T follicular helper cell (primary cell): ENCODE measurements around the gene KCNC4.

ENCODE experiments used
- DNase-seq: peaks from one replicate; pipeline ENCODE4 v3.0.0-alpha.2; 2020; ENCODE audit warnings: low read depth
- total RNA-seq, 2 experiments: gene quantifications; one replicate each; lab custom pipeline; 2026; lab: John Stamatoyannopoulos, UW

Gene KCNC4
- 7.8 to 21.9 reads per million in 2 experiments for total RNA-seq

DNA sequence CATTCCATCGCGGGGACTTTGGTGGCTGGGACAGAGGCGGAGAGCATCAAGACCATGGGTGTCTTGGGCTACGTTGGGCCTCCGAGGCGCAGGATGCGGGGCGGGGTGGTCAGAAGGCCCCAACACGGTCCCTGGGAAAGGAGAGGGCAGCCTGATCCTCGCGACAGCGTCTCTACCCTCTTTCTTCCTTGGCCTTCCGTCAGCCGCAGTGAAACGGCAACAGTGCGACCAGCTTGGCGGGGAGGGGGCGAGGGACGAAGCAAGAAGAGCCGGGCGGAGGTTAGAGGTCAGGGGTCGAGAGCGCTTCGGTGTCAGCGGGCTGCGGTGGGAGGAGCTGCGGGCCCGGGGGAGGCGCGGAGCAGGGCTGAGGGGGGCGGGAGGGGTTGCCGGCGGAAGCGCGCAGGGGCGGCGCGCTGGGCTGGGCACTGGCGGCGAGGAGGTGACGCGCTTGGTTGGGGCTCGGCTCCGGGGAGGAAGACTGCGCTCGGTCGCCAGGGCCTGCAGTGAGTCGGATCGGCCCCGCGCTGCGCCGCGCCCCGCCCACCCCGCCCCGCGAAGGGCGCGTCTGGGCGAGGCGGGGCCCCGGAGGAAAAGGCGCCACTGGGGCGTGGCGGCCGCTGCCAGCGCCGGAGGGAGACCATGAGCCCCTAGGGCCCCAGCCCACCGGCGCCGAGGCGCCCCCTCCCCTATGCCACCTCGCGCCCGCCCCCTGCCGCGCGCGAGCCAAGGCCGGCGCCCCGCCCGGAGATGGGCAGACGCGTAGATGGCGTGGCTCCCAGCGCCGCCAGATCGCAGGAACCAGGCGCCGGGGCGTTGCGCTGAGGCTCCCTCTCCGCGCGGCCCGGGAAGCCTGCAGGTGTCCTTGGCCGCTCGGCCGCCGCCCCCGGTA is at the start of gene KCNC4:
Gene KCNC4, plus strand, starts transcription at position 600 of the 889 bp plus-strand sequence. CDS start 1,186 bp downstream, outside the sequence.
- peak; percentile 89 for DNase-seq

DNA sequence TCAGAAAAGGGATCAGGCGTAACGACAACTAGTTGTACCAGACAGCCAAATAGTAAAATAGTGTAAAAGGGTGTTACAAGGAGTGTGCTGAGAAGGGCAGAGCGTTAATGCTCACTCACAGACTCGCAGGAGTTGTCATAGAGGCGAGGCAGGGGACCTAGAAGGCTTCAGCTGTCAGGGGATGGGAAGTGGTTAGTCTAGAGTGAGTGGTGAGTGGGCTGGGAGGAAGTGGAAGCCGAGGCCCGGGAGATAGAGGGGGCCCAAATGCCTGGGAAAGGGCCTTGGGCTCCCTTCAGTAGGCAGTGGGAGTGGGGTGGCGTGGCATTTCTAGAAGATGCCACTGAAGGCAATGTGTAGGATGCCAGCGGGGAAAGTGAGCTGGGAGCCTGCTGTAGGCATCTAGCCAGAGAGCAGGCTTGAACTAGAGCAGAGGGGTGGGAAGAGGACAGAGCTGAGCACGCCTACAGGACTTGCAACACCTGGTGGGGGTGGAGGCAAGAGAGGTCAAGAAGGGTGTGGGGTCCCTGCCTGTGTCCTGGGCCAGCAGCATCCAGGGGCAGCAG is 49.5 kb upstream of the KCNC4 start:
- DNase-seq: no peak

DNA sequence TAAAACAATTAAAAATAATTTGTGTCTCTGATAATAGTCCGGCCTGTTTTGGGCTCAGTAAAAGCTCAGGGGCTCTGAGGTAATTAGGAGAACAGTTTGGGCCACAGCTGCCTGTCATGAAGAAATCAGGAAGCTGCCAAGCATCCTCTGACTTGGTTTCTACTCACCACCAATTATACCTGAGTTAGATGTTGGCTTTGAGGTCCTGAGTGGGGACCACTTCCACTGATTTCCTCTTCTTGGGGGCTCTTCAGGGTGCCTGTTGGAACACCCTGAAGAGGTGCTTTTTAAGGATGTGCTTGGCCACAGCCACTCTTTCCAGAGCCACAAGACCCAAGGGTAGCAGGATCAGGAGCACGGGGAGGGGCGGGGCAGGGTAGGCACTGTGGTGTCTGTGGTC is 48.9 kb upstream of the KCNC4 start:
- DNase-seq: no peak

DNA sequence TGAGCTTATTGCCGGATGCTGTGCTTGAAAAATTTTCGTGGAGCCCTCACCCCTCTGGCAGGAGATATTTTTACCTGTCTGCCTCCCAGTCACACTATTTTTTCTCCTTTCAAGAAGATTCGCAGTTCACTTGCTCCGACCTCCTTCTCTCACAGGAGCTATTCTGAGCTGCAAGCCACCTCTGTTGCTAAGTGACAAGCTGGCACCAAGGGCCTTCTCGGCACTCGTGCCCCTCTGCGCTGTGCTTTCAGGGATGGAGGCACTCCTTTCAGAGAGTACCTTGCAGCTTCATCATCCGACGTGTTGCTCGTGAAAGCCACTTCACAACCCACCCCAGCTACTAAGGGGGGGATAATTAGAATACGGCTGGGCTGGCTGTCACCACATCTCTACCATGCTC is 48.3 kb upstream of the KCNC4 start:
- DNase-seq: no peak

DNA sequence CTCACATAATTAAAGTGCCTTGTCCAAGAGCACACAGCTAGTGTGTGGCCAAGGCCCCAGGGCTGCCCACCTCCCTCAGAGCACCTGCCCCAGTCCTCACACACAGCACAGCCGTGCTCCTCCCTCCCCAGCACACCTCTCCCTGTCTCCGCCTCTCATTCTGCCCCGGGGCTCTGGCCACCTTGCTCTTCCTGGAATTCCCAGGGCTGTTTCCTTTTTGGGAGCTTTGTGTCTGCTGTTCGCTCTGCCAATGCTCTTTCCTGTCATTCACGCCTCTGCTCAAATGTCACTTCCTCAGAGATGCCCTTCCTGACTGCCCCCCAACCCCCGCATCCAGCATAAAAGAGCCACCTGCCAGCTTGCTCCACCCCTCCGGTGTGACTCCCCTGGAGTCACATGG is 46.5 kb upstream of the KCNC4 start:
- no peak for DNase-seq

DNA sequence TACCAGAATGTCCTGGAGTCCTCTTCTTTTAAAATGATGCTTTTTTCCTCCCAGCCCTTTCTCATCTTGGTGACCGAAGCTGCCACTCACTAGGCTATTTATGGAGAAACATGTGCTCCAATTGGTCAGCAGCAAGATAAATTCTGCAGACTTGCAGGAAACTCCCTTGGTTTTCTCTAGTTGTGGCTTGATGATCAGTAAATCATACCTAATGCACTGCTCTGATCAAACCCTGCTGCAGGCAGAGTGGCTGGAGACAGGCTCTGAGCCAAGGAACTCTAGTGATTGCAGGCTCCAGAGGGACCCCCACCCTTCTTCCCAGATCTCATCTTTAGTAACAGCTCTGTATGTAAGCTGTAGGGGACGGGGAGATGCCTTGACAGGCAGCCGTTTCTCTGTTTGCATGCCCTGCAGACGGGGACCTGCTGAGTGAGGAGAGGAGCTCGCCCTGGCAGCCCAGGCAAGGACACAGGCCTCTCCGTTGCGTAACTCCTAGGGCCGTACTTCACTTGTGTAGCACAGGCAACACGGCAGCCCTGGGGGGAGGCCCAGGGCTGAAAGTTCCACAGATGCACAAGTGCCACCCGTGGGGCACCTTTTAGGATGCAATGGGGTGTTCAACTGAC is 45.3 kb upstream of the KCNC4 start:
- DNase-seq: no peak

DNA sequence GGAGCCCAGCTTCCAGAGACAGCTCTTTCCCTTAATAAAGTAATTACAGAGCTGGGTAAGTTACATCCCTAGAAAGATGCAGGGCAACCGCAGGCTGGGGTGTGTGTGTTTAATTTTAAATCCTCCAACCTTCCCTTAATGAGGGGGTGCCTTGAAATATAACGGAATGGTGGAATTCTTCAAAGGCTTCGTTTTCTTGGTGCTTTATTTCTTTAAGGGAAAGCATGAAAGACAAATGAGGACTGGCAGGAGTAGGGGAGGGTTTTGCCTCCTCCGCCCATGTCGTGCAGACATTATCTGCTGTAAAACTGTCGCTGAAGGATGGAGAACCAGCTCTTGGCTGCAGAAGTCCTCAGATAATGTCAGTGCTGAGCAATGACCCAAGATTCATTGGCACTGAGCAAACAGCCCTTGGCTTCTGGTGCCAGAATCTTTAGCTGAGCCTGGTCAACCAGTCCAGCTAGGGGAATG is 44.3 kb upstream of the KCNC4 start:
- DNase-seq: no peak

DNA sequence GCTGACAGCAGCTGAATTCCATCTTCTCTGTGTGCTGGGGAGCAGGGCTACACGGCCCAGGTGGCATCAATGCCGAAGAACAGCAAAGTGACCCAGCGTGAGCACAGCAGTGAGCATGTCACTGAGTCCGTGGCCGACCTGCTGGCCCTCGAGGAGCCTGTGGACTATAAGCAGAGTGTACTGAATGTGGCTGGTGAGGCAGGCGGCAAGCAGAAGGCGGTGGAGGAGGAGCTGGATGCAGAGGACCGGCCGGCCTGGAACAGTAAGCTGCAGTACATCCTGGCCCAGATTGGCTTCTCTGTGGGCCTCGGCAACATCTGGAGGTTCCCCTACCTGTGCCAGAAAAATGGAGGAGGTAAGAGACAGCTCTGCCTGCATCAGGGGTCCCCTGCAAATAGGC is 43.3 kb upstream of the KCNC4 start:
- no peak for DNase-seq

DNA sequence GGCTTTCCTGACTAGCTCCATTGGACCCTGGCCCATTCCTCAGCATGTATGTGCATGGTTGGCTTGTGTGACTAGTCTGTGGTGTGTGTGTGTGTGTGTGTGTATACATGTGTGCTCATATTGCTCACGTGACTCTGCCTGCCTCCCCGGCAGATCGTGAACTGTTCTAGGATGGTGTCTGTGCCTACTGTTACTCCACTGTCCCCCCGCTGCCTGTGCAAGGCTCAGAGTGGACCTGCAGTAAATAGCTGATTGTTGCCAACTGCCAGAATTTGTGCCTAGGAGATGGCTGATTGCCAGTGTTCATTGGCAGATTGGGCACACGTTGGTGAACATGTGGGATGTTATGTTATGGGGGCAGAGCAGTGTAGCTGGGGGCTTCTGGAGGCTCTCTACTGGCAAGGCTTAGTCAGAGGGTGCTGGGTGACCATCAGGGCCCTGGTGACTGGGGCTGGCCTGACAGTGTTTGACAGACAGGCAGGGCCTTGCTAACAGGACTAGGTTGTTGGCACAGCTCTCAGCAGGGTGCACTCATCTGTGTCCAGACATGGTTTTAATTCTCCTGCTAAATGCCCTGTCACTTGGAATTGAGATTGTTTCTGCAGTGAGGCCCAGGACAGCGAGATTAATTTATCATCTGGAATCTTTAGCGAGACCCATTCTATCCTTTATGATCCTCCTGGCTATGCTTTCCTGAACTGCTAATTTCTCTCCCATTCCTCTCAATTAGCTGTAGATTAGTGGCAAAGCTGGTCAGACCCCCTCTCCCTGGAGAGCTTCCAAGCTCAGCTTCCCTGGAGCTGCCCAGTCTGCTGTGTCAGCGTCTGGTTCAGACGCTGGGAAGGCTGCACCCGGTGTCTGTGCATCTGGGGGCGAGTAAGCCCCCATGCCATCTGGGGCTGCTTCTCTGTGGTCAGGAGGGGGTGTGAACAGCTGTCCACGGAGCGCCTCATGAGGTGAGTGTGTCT is 39.1 kb upstream of the KCNC4 start:
- no peak for DNase-seq

DNA sequence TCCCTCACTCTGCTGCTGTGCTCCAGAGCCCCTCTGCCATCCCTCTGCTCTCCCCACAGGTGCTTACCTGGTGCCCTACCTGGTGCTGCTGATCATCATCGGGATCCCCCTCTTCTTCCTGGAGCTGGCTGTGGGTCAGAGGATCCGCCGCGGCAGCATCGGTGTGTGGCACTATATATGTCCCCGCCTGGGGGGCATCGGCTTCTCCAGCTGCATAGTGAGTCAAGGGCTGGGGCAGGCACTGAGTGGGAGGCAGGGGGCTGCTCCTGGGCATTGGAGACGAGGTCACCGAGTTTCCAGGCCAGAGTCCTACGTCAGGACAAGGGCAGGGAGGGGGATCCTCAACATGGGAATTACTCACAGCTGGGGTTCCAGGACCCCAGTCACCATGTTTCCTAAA is 38.1 kb upstream of the KCNC4 start:
- no peak for DNase-seq

DNA sequence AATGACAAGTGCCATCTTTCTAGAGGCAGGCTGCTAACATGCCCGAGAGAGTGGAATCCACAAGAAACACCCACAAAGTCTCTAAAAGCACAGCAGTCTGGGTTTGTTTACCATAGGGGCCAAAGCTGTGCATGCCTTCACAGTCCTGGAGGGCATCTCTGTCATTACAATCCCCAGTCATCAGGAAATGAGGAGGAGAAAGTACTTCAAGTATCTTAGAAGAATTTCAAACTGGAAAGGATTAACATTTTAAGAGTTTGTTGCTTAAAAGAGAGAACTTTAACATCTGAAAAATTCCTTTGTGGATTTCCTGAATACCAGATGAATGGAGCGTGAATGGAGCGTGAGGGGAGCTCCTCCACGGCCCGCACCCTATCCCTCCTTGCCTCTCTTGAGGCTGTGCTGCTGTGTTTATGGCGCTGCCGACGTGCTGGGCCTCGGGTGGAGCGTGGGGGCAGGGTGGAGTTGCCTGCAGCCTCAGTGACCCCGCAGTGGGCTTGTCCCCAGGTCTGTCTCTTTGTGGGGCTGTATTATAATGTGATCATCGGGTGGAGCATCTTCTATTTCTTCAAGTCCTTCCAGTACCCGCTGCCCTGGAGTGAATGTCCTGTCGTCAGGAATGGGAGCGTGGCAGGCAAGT is 36.5 kb upstream of the KCNC4 start:
- DNase-seq: no peak

DNA sequence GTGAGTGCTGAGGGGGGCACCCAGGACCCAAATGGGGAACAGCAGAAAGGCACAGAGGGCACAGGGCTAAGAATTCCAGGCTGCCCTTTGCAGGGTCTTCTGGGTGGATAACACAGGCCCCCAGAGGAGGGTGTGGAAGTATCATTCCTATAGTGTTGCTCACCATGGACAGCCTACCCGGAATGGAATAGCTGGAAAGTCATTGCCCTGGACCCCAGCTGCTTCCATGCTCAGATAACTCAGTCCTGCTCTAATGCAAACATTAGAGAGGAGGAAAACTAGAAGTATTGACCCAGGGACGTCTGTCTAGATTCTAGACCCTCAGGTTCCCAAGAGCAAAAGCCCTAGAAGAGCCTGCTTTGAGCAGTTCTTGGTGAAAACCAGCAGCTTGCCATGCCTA is 35.2 kb upstream of the KCNC4 start:
- no peak for DNase-seq

DNA sequence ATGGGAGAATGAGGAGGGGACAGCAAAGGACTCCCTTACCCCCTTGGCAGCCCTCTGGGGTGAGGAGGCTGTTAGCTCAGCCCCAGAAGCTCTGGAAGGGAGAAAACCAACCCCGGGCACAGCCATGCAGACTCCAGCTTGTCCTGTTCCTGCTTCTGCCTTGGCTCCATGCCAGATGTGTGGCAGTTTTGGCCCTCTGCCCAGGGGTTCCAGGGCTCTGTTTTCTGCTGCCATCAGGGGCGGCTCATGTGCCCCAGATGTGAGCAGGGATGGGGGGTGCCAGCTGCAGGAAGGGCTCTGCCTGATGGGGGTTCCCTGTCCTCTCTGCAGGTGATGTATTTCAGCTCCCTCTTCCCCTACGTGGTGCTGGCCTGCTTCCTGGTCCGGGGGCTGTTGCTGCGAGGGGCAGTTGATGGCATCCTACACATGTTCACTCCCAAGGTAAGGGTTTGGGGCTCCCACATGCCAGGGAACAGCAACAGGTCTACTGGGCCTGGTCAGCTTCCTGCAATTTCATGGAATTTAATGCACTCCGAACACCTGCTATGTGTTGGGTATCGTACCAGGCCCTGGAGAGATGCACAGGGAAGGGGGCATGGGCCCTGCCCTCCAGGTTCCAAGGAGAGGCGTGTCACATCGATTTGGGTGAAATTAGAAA is 33.7 kb upstream of the KCNC4 start:
- DNase-seq: no peak

DNA sequence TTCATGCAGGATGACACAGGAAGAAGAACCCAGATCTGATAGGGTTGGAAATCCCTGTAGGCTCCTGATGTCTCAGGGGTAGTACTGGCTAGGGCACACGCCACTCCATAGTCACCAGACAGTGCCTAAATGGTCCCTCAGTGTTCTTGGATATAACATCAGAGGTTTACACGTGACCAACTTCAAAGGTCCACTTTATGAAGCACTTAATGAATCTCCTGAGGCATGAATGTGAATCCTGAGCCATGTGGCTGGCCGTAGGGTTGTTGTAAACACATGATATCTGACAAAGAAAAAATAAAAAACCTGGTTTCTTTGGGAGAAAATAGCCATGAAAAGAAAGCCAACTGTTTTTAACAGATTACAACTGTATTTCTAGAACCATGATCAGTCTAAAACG is 32.3 kb upstream of the KCNC4 start:
- DNase-seq: no peak

DNA sequence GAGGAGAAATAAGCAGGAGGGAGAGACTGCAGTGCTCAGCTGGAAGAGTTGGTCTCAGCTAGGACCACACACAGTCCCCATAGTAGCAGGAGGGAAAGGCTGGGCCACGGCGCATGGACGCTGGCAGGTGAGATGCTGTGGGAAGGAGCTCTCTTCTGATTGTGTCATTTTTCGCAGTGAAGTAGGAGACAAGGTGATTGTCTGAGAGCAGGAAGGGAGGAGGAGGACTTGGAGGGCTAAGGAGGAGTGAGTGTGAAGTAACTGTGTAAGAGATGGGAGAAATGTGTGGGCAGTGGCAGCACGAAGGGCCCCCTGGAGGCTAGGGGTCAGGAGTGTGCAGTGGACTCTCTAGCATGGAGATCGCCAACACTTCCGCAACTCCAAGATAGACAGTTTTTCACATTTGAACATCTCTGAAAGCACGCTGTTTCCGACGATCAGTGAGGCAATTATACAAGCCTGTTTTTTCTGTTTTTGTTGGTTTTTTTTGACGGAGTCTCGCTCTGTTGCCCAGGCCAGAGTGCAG is 26.4 kb upstream of the KCNC4 start:
- DNase-seq: no peak

DNA sequence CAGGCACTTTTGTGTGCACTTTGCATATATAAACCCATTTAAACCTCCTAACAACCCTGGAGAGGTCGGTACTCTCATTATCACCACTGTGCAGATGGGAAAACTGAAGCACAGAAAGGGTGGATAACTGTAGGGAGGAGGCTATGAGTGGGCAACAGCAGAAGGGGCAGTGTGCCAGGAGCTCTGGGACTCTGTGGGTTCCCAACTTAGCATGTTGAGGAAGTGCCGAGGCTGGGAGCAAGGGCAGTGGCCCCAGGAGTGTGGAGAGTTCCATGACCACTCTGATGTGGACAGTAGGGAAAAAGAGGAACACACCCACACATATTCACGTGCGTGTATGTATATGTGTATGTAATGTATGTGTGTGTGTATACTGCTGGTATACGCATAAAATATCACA is 25.7 kb upstream of the KCNC4 start:
- no peak for DNase-seq

DNA sequence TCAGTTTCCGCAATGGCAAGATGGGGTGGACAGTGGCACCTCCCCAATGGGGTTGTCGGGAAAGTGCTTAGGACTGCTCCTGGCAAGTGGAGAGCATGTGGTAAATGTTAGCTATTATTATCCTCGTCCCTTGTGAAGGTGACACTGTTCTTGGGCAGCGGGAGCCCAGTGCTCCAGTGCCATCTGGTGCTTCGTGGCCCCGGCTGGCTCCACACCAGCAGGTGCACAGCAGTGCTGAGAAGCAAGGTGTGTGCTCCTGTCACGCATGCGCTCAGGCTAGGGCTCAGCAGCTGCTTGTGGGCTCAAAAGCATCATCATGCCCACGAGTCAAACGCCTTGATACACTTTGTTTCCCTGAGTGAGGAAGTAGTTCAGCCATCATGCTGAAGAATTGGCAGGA is 24.9 kb upstream of the KCNC4 start:
- no peak for DNase-seq

DNA sequence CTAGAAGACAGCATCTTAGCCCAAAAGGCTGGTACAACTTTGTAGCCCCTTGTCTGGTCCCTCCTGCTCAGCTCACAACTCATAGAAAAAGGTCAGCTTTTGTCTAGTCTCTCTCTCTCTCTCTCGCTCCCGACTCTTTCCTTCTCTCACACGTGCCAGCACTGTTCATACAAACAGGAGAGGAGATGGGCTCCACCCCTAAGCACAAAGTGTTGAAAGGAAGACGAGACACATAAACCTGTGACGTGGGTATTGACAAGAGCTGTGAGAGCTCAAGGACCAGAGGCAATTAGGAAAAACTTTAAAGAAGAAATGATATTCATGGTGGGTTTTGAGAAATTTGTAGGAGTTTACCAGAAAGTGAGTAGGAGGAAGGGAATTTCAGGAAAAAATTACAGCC is 23.6 kb upstream of the KCNC4 start:
- no peak for DNase-seq

DNA sequence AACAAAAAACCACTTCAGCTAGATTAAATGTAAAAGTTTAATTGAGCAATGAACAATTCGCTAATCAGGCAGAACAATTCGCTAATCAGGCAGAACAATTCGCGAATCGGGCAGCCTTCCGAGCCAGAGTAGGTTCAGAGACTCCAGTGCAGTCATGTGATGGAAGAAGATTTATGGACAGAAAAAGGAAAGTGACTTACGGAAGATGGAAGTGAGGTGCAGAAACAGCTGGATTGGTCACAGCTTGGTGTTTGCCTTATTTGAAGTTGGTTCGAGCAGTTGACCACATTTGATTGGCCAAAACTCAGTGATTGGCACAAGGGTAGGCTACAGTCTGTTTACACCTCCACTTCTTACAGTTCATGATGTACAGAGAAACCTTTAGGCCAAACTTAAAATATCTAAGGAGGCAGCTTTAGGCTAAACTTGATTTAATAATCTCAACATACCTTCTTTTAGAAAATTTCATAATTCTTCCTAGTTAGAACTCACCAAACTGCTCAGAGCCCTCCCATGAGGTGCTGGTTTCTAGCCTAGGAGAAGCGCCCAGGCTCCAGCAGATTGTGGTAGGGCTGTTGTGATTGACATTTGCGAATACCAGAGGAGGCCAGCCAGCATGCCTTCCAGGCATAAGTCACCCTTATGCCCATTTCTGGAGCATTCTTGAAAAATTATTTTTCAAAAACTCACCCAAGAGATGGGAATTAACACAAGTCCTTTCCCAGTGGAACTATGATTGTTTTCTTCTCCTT is 22.8 kb upstream of the KCNC4 start:
- DNase-seq: no peak
